Lower leg skin (tissue), 3 donors: Measurements from ENCODE around the gene CENPP.

Experiments
- CTCF ChIP-seq, 3 donors: fragments of 450-650 bp; IDR thresholded peaks; one replicate each; pipeline ENCODE4 v1.5.1; 2016; ENCODE audit warnings: antibody characterized with exemption in 3 of 3, mild to moderate bottlenecking in 3 of 3, moderate library complexity in 2 of 3
- POLR2A ChIP-seq, 2 donors: fragments of 450-650 bp; IDR thresholded peaks; one replicate each; pipeline ENCODE4 v1.6.1; 2016 to 2017; ENCODE audit warnings: antibody characterized with exemption in 2 of 2, mild to moderate bottlenecking in 1 of 2, moderate library complexity in 1 of 2

GRCh38 chr9:92522983-92523970 lies 197.5 kb downstream of the CENPP start:
- TF ChIP-seq CTCF (IDR thresholded peaks at IDR 0.05) (no peak), POLR2A (IDR thresholded peaks at IDR 0.05) (no peak)
